ENCODE measurements around the gene ADH1A. TPM values are rescaled to one million over a fixed set of nuclear protein-coding genes. Genes with fewer than 3 reads are reported as not detected.

ADH1A gene
- total RNA-seq, 1 experiment from 2014 or later, result not detected

DNA sequence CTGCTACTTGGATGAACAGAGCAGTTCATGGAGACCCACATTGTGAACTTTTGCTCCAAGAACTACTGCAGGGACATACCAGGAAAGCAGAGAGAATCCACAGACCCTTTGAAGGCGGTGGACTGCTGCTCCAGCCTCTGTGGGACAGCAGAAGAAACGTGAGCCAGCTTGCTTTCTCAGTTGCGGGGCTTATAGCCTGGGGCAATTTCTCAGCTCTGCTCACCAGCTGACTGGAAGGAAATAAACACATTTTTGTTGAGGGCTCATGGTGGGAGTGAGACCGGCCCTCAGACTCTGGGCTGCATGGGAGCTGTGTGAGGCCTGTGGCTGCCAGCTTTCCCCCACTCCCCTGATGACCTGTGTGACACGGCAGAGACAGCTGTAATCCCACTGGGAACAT is 2.6 kb upstream of the ADH1A start:
- Histone ChIP-seq H3K79me1 (ENCODE audit: insufficient read depth, low read depth, low read length, poor library complexity, severe bottlenecking) (no peaks in the 10 kb centered on the region), H2AFZ (ENCODE audit: low read length) (no peak overlapping the region), H4K91ac (ENCODE audit: insufficient read length, low read depth, low read length) (no peak overlapping the region), H3K9ac (ENCODE audit: extremely low read depth, insufficient read length, low read length) (no peak overlapping the region), H2BK20ac (ENCODE audit: low read depth, low read length, poor library complexity, severe bottlenecking) (no peak overlapping the region), H2BK15ac (ENCODE audit: low read depth, low read length) (no peak overlapping the region), H2BK5ac (ENCODE audit: insufficient read length, low read length) (no peak overlapping the region), H4K20me1 (ENCODE audit: control insufficient read depth, insufficient read depth, insufficient read length) (no peaks in the 10 kb centered on the region), H3K14ac (ENCODE audit: insufficient read depth, low read length) (no peak overlapping the region), H3K23me2 (ENCODE audit: insufficient read length, low read depth, low read length, poor library complexity, severe bottlenecking) (no peaks in the 10 kb centered on the region), H3K4me2 (ENCODE audit: insufficient read depth, insufficient read length, low read length) (no peak overlapping the region), H2AK5ac (ENCODE audit: insufficient read length, low read length) (no peak overlapping the region), H3K9me3 (ENCODE audit: control insufficient read depth, low read depth, low read length) (no peaks in the 10 kb centered on the region), H3K23ac (ENCODE audit: insufficient read length, low read depth, low read length) (no peak overlapping the region), H2BK120ac (ENCODE audit: low read depth, low read length, poor library complexity, severe bottlenecking) (no peak overlapping the region), H4K5ac (ENCODE audit: insufficient read length, low read depth, low read length) (no peak overlapping the region), H3K4me1 (ENCODE audit: insufficient read depth, low read length) (no peaks in the 10 kb centered on the region), H4K8ac (replicated peaks; ENCODE audit: insufficient read length, low read depth, low read length) (no peak overlapping the region), H2BK12ac (ENCODE audit: insufficient read length, low read depth, low read length) (no peak overlapping the region), H3K4ac (ENCODE audit: low read depth, low read length) (no peak overlapping the region), H3K56ac (ENCODE audit: insufficient read length, low read depth, low read length) (no peak overlapping the region), H3K18ac (ENCODE audit: insufficient read length, low read depth, low read length) (no peak overlapping the region), H3K79me2 (ENCODE audit: insufficient read depth, low read length) (no peaks in the 10 kb centered on the region), H3K27me3 (ENCODE audit: insufficient read depth, low read length) (no peaks in the 10 kb centered on the region), H3T11ph (ENCODE audit: low read length) (no peak overlapping the region), H3K27ac (ENCODE audit: insufficient read length, low read depth, low read length) (no peak overlapping the region)
- Mint-ChIP-seq H3K4me3 (no peak overlapping the region), H3K9me3 (peaks cover 14 to 21% of the 10 kb centered on the region in 2 experiments), H3K36me3 (ENCODE audit: insufficient read depth in 1 of 3, low read depth in 3 of 3) (peaks cover 0 to 16% (median 5%) of the 10 kb centered on the region in 3 experiments; a peak in 6 of 7 replicates), H3K4me1 (no peaks in the 10 kb centered on the region), H3K27ac (no peak overlapping the region), H3K27me3 (ENCODE audit: low read depth) (no peaks in the 10 kb centered on the region)
- no peak for DNase-seq
- TF ChIP-seq, protein P1, sequence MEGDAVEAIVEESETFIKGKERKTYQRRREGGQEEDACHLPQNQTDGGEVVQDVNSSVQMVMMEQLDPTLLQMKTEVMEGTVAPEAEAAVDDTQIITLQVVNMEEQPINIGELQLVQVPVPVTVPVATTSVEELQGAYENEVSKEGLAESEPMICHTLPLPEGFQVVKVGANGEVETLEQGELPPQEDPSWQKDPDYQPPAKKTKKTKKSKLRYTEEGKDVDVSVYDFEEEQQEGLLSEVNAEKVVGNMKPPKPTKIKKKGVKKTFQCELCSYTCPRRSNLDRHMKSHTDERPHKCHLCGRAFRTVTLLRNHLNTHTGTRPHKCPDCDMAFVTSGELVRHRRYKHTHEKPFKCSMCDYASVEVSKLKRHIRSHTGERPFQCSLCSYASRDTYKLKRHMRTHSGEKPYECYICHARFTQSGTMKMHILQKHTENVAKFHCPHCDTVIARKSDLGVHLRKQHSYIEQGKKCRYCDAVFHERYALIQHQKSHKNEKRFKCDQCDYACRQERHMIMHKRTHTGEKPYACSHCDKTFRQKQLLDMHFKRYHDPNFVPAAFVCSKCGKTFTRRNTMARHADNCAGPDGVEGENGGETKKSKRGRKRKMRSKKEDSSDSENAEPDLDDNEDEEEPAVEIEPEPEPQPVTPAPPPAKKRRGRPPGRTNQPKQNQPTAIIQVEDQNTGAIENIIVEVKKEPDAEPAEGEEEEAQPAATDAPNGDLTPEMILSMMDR (conservative IDR thresholded peaks at IDR 0.05), result no peak
- WGBS (ENCODE audit: extremely low coverage, insufficient read length, low lambda C conversion rate), result no CpG with 5 or more reads among the region's 5 CpGs
